Fibroblast of skin of scalp (primary cell): ENCODE results near the gene PARP14.

ENCODE experiments used
- DNase-seq: peaks from one replicate; pipeline ENCODE4 v3.0.0-alpha.2; 2013

PARP14 gene

DNA sequence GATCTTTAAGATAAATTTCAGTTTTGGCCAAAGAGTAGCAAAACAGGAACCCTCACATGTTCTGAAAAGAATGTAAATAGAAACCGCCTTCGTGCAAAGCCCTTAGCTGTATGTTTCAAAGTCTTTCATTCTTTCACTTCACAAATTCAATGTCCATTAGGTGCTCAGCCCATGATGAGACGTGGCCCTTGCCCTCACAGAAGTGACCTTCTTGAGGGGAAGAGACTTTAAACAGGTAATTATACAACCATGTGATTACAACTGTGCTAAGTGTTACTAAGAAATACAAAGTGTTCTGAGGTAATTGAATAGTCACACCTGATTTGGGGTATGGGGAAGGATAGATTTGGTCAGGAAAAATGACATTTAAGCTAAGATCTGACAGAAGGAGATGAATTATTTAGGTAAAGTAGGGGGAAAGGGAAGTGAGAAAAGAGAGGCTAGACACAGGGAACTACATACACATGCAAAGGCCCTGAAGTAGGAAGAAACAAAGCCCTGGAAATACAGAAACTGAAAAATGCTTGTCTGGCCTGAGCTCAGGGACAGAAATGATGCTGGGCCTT lies 93.4 kb downstream of the PARP14 start:
- no peak for DNase-seq

- no peak for DNase-seq
Measured at GRCh38 chr3:122774564-122774963, 93.9 kb downstream of the PARP14 start.

GRCh38 chr3:122776675-122777468 lies 96.2 kb downstream of the PARP14 start:
- DNase-seq, result no peak

DNA sequence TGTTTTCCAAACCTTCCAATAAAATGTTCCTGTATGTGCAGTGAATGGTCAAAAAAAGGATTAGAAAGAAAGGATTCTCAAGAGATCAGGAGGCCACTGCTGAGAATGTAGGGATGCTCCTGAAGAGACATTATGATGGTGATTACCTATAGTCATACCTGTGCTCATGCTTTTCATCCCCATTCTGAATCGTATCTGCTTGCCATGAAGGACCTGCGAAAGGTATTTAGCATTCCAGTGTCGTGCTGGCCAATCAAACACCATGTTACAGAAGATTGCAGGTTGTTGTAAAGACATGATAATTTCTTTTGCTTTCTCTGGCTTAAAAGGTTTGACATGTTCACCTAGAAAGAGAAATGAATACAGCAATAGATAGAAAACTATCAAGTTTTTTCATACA lies 96.9 kb downstream of the PARP14 start:
- DNase-seq, result no peak
